ENCODE measurements around the gene SCAP. TPM values are rescaled to one million over a fixed set of nuclear protein-coding genes. Genes with fewer than 3 reads are reported as not detected.

SCAP gene
- total and polyA plus RNA-seq, 2 of the 13 experiments (the other 11 are each of a cell fraction or from before 2014, with no cell fraction given) = 40.4 to 53.3 TPM

GRCh38 chr3:47424434-47425382, 51.0 kb downstream of the SCAP start (continued):
- TF ChIP-seq TCF7L2 (IDR thresholded peaks at IDR 0.05; ENCODE audit: low read depth, low read length) (peak; percentile 61; the same call in 1 of the 2 replicates), SNAI1 (CRISPR knock-in tag; IDR thresholded peaks at IDR 0.05; ENCODE audit: borderline replicate concordance) (no peak), TBX2 (CRISPR knock-in tag; IDR thresholded peaks at IDR 0.05; ENCODE audit: borderline replicate concordance) (peak; percentile 83), ZNF276 (CRISPR knock-in tag; IDR thresholded peaks at IDR 0.05; ENCODE audit: low read depth) (no peak), MTA3 (CRISPR knock-in tag; IDR thresholded peaks at IDR 0.05) (no peak), KLF13 (CRISPR knock-in tag; IDR thresholded peaks at IDR 0.05) (no peak), HIC2 (CRISPR knock-in tag; IDR thresholded peaks at IDR 0.05; ENCODE audit: low read depth) (peak; percentile 18; the same call in 1 of the 2 replicates), CREM (IDR thresholded peaks at IDR 0.05) (peak; percentile 59; the same call in 1 of the 2 replicates), CREM (CRISPR knock-in tag; IDR thresholded peaks at IDR 0.05) (no peak), ZFX (CRISPR knock-in tag; IDR thresholded peaks at IDR 0.05; ENCODE audit: low read depth) (peak; percentile 69; the same call in 1 of the 2 replicates), ZNF362 (CRISPR knock-in tag; IDR thresholded peaks at IDR 0.05; ENCODE audit: borderline replicate concordance) (peak; percentile 56; the same call in 1 of the 2 replicates), ERF (CRISPR knock-in tag; IDR thresholded peaks at IDR 0.05) (peak; percentile 9; the same call in 1 of the 2 replicates), ZNF567 (CRISPR knock-in tag; IDR thresholded peaks at IDR 0.05; ENCODE audit: borderline replicate concordance) (no peak), POLR2A (IDR thresholded peaks at IDR 0.05; ENCODE audit: insufficient read depth in 1 of 2, low read depth in 2 of 2, low read length in 2 of 2) (no peak), ASH2L (IDR thresholded peaks at IDR 0.05; ENCODE audit: insufficient read length, low read depth, low read length) (peak; percentile 79), FOXP1 (IDR thresholded peaks at IDR 0.05) (peak; percentile 57; the same call in 1 of the 2 replicates), FOXP1 (CRISPR knock-in tag; IDR thresholded peaks at IDR 0.05) (peak; percentile 55; the same call in 1 of the 2 replicates)

Measured in HepG2 (cell line).